Activated T-helper 2 cell treated with anti-CD3 and anti-CD28 coated beads, Interferon-gamma antibody, Interleukin-2, Interleukin-4, amounts not matched to agents 10 μg/mL and 5 μg/mL and 100 μg/mL, durations not matched to agents 14 hours and 24 hours and 36 hours (primary cell): Measurements from ENCODE around the gene CGNL1. TPM values are rescaled to one million over a fixed set of nuclear protein-coding genes. Genes with fewer than 3 reads are reported as not detected.

Experiments used
- DNase-seq: peaks from one replicate; pipeline ENCODE4 v3.0.0; 2021; ENCODE audit warnings: low spot score
- H3K27ac Mint-ChIP-seq: one replicate; pipeline ENCODE4 v1.8.0; 2021; ENCODE audit warnings: mixed read lengths
- H3K27me3 Mint-ChIP-seq: one replicate; pipeline ENCODE4 v1.8.0; 2021; ENCODE audit warnings: low read depth, mixed read lengths
- H3K36me3 Mint-ChIP-seq: one replicate; pipeline ENCODE4 v1.8.0; 2021; ENCODE audit warnings: low read depth, mixed read lengths
- H3K4me1 Mint-ChIP-seq: one replicate; pipeline ENCODE4 v1.8.0; 2021; ENCODE audit warnings: low read depth, mixed read lengths
- H3K4me3 Mint-ChIP-seq: one replicate; pipeline ENCODE4 v1.8.0; 2021; ENCODE audit warnings: low read depth, mild to moderate bottlenecking, moderate library complexity, mixed read lengths
- H3K9me3 Mint-ChIP-seq: one replicate; pipeline ENCODE4 v1.8.0; 2021; ENCODE audit warnings: mixed read lengths
- intact Hi-C: fragments of 100-400 bp; cut with micrococcal nuclease; formaldehyde crosslinking; loops from one replicate; pipeline ENCODE4 v1.15.1; 2023
- total RNA-seq: library from RNA; stranded (reverse); gene quantifications from 2 replicates; pipeline ENCODE4 v1.2.3, GENCODE V29; 2022

The CGNL1 gene
- total RNA-seq, 1 donor from 2014 or later = not detected

DNA sequence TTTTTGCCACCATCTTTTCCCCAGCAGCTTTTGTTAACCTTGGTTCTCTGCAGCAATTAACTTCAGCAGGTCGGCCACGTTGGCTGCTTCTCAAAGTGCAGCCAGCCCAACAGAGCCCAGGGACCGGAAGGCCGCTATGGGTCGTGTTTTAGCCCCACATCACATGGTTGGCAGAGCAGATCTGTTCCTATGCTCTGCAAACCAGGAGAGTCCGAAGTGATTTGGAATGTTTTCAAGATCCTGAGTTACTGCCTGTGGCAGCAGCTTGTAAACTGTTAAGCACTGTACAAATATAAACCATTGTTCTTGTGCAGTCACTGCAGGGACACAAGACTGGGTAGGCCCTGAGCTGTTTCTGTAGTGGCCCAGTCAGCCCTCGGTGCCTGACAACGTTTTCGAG is 145.8 kb downstream of the CGNL1 start:
- intact Hi-C loops = loop anchor here (10.0 kb wide), 1 partner anchor 1027 kb away; no protein-coding TSS in a partner anchor
- H3K27me3 Mint-ChIP-seq = peaks cover 11% of the 10 kb centered on the region
- H3K4me3 Mint-ChIP-seq = no peak overlapping the region
- no peaks in the 10 kb centered on the region for H3K4me1 Mint-ChIP-seq
- no peaks in the 10 kb centered on the region for H3K36me3 Mint-ChIP-seq
- no peak for DNase-seq
- H3K27ac Mint-ChIP-seq = no peak overlapping the region
- H3K9me3 Mint-ChIP-seq = no peaks in the 10 kb centered on the region

DNA sequence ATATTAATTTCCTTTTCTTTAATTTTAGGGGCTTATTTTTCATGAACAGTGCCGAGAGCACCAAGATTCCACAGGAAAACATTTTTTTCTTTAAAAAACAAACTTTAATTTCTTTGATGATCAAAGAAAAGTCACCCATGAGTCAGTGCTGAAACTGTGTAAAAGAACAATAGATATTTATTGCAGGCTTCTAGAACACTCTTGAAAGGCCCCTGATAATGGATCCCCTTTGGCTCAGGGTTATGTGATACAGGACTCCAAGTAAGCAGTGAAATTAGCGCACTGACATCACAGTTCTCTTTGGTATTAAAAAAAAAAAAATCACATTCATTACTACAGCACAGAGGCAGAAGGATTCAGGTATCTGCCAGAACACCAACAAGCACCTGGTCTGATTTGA is 149.3 kb downstream of the CGNL1 start:
- DNase-seq = no peak
- H3K9me3 Mint-ChIP-seq = no peaks in the 10 kb centered on the region
- no peak overlapping the region for H3K27ac Mint-ChIP-seq
- H3K27me3 Mint-ChIP-seq = peaks cover 11% of the 10 kb centered on the region
- intact Hi-C loops = loop anchor here (10.0 kb wide), 1 partner anchor 1031 kb away; no protein-coding TSS in a partner anchor
- no peaks in the 10 kb centered on the region for H3K36me3 Mint-ChIP-seq
- H3K4me3 Mint-ChIP-seq = no peak overlapping the region
- no peaks in the 10 kb centered on the region for H3K4me1 Mint-ChIP-seq

DNA sequence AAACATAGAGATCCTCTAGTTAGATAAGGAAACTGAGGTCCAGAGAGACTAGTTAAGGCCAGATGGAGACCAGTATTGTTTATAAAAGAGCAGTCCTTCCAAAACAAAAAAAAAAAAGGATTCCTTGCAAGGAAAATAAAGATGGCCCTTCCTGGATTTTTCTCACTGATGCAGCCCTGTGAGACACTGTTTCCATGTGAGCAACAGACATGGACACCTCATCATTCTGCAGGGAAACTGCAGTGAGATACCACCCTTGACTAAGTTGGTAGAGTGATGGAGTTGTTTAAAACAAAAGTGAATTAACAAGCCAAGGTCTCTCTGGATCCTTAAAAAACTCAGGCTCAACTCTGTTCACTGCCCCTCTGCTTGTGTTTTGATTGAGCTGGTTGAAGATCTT is 149.8 kb downstream of the CGNL1 start:
- DNase-seq = no peak
- no peaks in the 10 kb centered on the region for H3K4me1 Mint-ChIP-seq
- no peaks in the 10 kb centered on the region for H3K36me3 Mint-ChIP-seq
- intact Hi-C loops = loop anchor here (10.0 kb wide), 1 partner anchor 1031 kb away; no protein-coding TSS in a partner anchor
- no peaks in the 10 kb centered on the region for H3K9me3 Mint-ChIP-seq
- H3K27ac Mint-ChIP-seq = no peak overlapping the region
- no peak overlapping the region for H3K4me3 Mint-ChIP-seq
- peaks cover 11% of the 10 kb centered on the region for H3K27me3 Mint-ChIP-seq

DNA sequence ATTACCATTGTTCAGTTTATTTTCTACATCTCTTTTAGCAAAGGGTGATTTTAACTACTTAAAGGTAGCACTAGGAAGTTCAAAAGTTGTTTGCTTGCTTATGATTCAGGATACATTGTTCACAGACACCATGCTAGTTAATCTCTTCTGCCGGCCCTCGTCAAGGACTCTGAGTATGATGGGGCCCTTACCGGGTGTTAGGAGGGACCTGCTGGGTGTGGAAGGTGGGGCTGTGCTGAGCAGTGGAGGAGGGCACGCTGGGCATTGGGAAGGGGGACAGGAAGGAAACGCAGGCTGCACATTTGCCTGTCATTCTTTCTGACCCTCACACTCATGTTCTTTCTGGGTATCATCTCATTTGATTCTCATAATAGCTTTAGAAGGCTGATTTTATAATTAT is 150.3 kb downstream of the CGNL1 start:
- Mint-ChIP-seq H3K9me3 (no peaks in the 10 kb centered on the region), H3K27me3 (peaks cover 13% of the 10 kb centered on the region), H3K27ac (no peak overlapping the region), H3K4me3 (no peak overlapping the region), H3K4me1 (no peaks in the 10 kb centered on the region), H3K36me3 (no peaks in the 10 kb centered on the region)
- intact Hi-C loops = loop anchor here (1.0 to 10.0 kb wide), 2 partner anchors 186 to 1032 kb away; no protein-coding TSS in a partner anchor
- DNase-seq = no peak

DNA sequence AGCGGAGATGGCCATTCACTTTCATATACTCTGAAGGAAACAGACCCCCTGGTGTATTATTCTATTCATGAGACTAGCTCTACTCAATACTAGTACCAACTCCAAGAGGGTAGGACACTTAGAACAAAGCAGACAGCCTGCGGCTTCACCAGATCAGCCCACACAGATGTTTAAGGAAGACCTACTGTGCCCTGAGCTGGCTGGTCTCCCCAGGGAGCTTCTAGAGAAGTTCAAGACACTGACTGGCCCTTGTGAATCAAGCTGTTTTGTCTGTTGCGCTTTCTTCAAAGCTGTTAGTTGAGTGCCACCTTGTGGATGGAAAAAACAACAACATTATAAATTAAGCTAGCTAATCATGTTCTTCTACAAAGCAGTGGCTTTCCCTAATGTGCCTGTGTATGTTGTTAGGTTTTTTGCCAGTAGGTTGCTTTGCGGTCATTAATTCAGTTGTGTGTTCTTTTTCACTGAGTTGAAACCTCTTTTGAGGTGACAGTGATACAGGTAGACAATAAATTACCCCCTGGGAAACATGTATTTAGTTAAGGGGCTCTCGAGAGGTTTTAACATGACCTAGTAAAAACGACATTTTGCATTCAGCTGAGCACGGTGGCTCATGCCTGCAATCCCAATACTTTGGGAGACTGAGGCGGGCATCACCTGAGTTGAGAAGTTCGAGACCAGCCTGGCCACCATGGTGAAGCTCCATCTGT is 151.2 kb downstream of the CGNL1 start:
- DNase-seq = no peak
- H3K9me3 Mint-ChIP-seq = no peaks in the 10 kb centered on the region
- no peak overlapping the region for H3K4me3 Mint-ChIP-seq
- peaks cover 19% of the 10 kb centered on the region for H3K27me3 Mint-ChIP-seq
- H3K27ac Mint-ChIP-seq = no peak overlapping the region
- H3K4me1 Mint-ChIP-seq = no peaks in the 10 kb centered on the region
- no peaks in the 10 kb centered on the region for H3K36me3 Mint-ChIP-seq
- intact Hi-C loops = loop anchor here (1.0 to 10.0 kb wide), 2 partner anchors 187 to 1033 kb away; no protein-coding TSS in a partner anchor

DNA sequence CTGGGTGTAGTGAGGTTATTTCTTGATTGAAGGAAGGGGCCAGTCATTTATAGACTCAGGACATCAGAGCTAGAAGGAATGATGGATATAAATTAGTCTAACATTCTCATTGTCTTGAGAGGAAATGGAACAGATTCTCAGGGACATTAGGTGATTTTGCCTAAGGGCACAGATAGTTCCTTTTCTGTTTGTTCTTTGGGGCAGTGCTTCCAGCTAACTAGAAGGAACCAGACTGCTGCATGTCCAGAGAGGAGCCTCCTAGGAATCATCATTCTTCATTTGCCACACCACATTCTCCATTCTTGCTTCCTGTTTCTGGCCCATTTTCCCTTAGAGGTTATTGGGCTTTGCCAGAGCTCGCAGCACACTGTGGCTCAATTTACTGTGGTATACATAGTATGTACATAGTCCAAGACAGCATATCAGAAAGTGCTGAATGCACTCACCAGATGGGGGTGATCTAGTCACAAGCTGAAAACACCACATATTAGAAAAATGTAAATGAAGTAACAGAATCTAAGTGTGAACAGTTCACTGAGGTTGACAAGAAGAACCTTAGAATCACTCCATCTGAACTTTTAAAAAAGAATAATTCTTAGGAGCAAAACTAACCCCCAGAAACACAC is 152.7 kb downstream of the CGNL1 start:
- H3K27me3 Mint-ChIP-seq = peaks cover 19% of the 10 kb centered on the region
- no peak overlapping the region for H3K27ac Mint-ChIP-seq
- no peaks in the 10 kb centered on the region for H3K9me3 Mint-ChIP-seq
- H3K36me3 Mint-ChIP-seq = no peaks in the 10 kb centered on the region
- intact Hi-C loops = loop anchor here (10.0 kb wide), 1 partner anchor 1034 kb away; no protein-coding TSS in a partner anchor
- H3K4me3 Mint-ChIP-seq = no peak overlapping the region
- H3K4me1 Mint-ChIP-seq = no peaks in the 10 kb centered on the region
- no peak for DNase-seq

DNA sequence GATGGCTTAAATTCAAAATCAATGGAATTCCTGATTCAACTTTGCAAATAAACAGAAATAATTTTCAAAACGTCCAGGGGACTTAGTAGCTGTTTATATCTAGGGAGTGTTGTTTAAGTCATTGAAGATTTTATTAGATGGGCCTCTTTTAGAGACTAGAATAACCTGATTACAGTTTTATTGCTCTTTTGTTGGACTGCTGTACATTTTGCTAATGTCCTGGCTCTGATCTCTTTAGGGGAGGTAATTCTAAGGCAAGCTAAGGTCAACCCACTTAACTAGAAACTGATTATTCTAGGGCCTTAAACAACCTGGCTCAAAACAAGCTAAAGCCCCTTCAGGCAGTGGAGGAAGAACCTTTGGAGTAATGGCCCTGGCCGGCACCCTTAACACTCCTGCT is 153.4 kb downstream of the CGNL1 start:
- Mint-ChIP-seq H3K9me3 (no peaks in the 10 kb centered on the region), H3K4me3 (no peak overlapping the region), H3K27me3 (peaks cover 21% of the 10 kb centered on the region), H3K4me1 (no peaks in the 10 kb centered on the region), H3K36me3 (no peaks in the 10 kb centered on the region), H3K27ac (no peak overlapping the region)
- no peak for DNase-seq
- intact Hi-C loops = loop anchor here (10.0 kb wide), 1 partner anchor 1035 kb away; no protein-coding TSS in a partner anchor

DNA sequence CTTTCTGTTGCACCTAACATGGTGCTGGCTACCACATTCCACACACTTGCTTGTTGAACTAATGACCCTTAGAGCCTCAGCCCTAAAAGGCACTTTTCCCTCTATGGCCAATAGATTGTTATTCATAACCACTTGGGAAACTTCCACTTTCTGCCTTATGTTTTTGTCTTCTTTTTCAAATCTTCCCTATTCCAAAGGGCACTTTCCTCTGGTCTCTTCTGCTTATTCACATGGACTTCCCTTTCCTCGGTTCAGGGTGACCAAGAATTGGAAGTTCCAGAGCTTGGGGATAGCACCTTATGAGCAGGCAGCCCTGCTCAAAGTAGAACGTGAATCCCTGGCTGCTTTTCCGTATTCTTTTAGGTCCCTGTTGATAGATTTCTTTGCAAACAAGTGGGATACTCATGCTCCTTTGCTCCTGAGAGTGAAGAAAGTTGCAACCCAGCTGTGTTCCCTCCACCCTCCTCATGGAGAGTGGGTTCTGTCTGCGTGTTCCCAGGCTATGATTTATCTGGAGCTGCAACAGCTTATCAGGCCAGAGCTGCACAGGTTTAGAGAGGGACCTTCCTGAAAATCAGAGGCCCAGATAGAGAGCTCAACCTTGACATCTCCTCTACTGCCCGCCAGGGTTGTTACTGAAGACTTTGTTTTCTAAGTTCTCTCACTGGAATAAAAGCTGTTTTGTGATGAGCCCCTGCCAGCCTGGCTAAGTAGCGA is 156.6 kb downstream of the CGNL1 start:
- intact Hi-C loops = no loop called here
- no peaks in the 10 kb centered on the region for H3K9me3 Mint-ChIP-seq
- no peaks in the 10 kb centered on the region for H3K4me1 Mint-ChIP-seq
- no peak for DNase-seq
- peaks cover 12% of the 10 kb centered on the region for H3K27me3 Mint-ChIP-seq
- H3K4me3 Mint-ChIP-seq = no peak overlapping the region
- H3K36me3 Mint-ChIP-seq = no peaks in the 10 kb centered on the region
- H3K27ac Mint-ChIP-seq = no peak overlapping the region

DNA sequence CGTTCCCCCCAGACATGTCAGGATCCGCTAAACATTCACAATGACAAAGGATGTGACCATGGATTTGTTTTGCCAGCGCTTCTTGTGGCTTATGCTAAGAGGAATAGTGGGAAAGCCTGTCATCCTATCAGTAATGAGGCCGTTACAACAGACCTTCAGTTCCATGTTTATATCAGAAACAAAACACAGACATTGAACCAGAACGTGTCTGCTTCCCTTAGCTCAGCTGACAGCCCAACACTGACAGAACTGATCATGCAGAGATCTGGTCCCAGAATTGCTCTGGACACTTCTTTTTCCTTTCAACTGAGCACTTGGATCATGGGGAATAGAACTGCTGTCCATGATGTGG is 157.1 kb downstream of the CGNL1 start:
- Mint-ChIP-seq H3K4me3 (no peak overlapping the region), H3K27me3 (peaks cover 12% of the 10 kb centered on the region), H3K36me3 (no peaks in the 10 kb centered on the region), H3K27ac (no peak overlapping the region), H3K9me3 (no peaks in the 10 kb centered on the region), H3K4me1 (no peaks in the 10 kb centered on the region)
- intact Hi-C loops = no loop called here
- no peak for DNase-seq

DNA sequence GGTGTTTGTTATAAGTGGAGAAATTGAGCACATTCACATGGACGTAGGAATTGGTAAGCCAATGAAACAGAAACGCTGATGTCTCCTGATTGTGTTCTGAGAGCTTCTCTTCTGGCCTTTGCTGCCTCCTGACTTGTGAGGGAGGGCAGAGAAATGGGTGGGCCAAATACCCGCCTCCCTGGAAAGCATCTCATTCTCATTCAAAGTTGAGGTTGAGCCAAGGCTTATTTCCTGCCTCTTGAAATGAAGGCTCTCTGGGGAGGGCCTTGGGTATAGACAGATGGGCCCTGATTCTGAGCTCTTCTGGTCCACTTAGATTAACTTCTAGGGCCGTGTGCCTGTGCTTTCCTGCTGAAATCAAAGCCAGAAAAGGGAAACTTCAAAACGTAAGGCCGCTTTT is 158.0 kb downstream of the CGNL1 start:
- no peak overlapping the region for H3K4me3 Mint-ChIP-seq
- H3K36me3 Mint-ChIP-seq = no peaks in the 10 kb centered on the region
- H3K4me1 Mint-ChIP-seq = no peaks in the 10 kb centered on the region
- no peak for DNase-seq
- H3K27ac Mint-ChIP-seq = no peak overlapping the region
- no peaks in the 10 kb centered on the region for H3K9me3 Mint-ChIP-seq
- peaks cover 14% of the 10 kb centered on the region for H3K27me3 Mint-ChIP-seq
- intact Hi-C loops = no loop called here

DNA sequence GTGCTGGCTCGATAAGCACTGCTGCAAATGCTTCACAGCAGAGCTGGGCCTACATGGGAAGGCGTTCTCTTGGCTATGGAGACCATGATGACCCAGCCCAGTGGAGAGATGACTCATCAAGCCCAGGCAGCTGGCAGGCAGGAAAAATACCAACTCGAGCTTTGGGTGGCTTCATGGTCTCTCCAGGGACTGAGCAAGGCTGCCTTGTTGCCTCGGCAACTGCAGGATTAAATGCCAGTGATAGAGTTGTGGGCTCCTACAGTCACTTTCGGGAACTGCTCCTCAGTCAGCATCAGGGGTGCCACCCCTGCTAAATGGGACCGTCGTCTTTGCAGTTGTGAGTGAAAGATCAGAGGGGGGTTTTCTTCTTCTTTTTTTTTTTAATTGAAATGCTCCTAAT is 160.8 kb downstream of the CGNL1 start:
- H3K27me3 Mint-ChIP-seq = peaks cover 14% of the 10 kb centered on the region
- peaks cover 4% of the 10 kb centered on the region for H3K9me3 Mint-ChIP-seq
- no peak for DNase-seq
- H3K4me1 Mint-ChIP-seq = peaks cover 3% of the 10 kb centered on the region
- H3K36me3 Mint-ChIP-seq = no peaks in the 10 kb centered on the region
- intact Hi-C loops = no loop called here
- no peak overlapping the region for H3K27ac Mint-ChIP-seq
- H3K4me3 Mint-ChIP-seq = no peak overlapping the region

DNA sequence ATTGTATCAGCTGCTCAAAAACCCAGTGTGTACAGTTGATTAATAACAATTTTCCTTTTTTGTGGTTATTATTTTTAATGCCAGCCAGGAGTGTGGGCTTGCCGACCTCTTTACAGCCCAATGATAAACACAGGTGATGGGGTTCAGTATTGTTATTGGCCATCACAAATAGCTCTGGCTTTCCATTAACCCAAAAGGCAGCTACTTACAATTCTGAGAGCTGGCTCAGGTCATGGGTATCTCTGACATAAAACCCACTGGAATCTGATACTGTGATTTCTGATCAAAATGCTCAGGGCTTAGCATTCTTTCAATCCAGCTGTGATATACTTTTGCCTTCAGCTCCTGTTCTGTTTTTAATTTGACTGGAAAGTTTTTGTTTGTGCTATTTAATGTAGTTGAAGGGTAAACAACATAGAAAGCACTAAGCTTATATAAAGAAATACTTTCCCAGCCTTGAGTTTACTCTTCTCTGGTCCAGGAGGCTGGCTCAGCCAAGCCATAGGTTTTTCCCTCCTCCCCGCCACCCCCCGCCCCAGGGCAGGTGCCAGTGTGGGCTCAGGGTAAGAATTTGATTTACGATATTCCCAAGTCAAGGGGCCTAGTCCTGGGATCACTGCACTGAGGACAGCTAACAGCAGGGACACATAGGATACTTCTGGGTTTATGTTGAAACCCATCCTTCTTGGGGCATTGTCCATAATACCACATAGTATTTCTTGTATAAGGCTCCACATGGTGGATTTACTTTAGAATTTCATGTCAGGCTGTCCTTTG is 161.4 kb downstream of the CGNL1 start:
- Mint-ChIP-seq H3K36me3 (no peaks in the 10 kb centered on the region), H3K9me3 (peaks cover 4% of the 10 kb centered on the region), H3K27me3 (peaks cover 9% of the 10 kb centered on the region), H3K4me3 (no peak overlapping the region), H3K4me1 (peaks cover 3% of the 10 kb centered on the region), H3K27ac (no peak overlapping the region)
- intact Hi-C loops = no loop called here
- no peak for DNase-seq
